GM03348 (cell line): ENCODE data around the gene MEX3A.
"Not testable (repeated sequence)": the region's sequence is repeated elsewhere in the genome, so short reads cannot be mapped to it uniquely, and the experiment has no call there.

Source experiments
- DNase-seq: peaks from one replicate; pipeline ENCODE4 v3.0.0; 2012; ENCODE audit warnings: low spot score

Gene MEX3A

GRCh38 chr1:156078728-156079127 lies 3.5 kb downstream of the MEX3A start:
- no peak for DNase-seq

GRCh38 chr1:156077430-156077760 lies 4.9 kb downstream of the MEX3A start:
- DNase-seq, result no peak

- no peak for DNase-seq
These were observed 5.4 kb downstream of the MEX3A start for GRCh38 chr1:156076609-156077429.

- DNase-seq, result no peak
These were observed 6.5 kb downstream of the MEX3A start for GRCh38 chr1:156075775-156076204.

- no peak for DNase-seq
These were observed 7.1 kb downstream of the MEX3A start for GRCh38 chr1:156075162-156075561.

GRCh38 chr1:156074661-156075060 lies 7.6 kb downstream of the MEX3A start:
- DNase-seq, result no peak

GRCh38 chr1:156073740-156074139 lies 8.5 kb downstream of the MEX3A start:
- no peak for DNase-seq

GRCh38 chr1:156073110-156073687 lies 9.1 kb downstream of the MEX3A start:
- no peak for DNase-seq

- DNase-seq, result no peak
These were observed 10.0 kb downstream of the MEX3A start for GRCh38 chr1:156072251-156072650.

- not testable (repeated sequence) for DNase-seq
These were observed 10.9 kb downstream of the MEX3A start for GRCh38 chr1:156071332-156071816.

- DNase-seq, result no peak
These were observed 11.7 kb downstream of the MEX3A start for GRCh38 chr1:156070548-156070947.

- no peak for DNase-seq
These were observed 12.5 kb downstream of the MEX3A start for GRCh38 chr1:156069490-156070455.

- no peak for DNase-seq
These were observed 15.0 kb downstream of the MEX3A start for GRCh38 chr1:156067262-156067661.

- DNase-seq, result no peak
These were observed 16.4 kb downstream of the MEX3A start for GRCh38 chr1:156065871-156066270.

GRCh38 chr1:156065212-156065611 lies 17.1 kb downstream of the MEX3A start:
- DNase-seq, result no peak

GRCh38 chr1:156064615-156065014 lies 17.6 kb downstream of the MEX3A start:
- no peak for DNase-seq

GRCh38 chr1:156063997-156064285 lies 18.3 kb downstream of the MEX3A start:
- no peak for DNase-seq

- DNase-seq, result peak; percentile 28
These were observed 20.1 kb downstream of the MEX3A start for GRCh38 chr1:156062189-156062588.

GRCh38 chr1:156060937-156061636 lies 21.2 kb downstream of the MEX3A start, which contains the start of gene RAB25:
Gene RAB25 (plus strand): TSS chr1:156061160. CDS start chr1:156061401, 241 bp downstream.
- DNase-seq, result no peak

- no peak for DNase-seq
These were observed 25.9 kb downstream of the MEX3A start for GRCh38 chr1:156056326-156056849.

GRCh38 chr1:156055281-156056048 lies 26.8 kb downstream of the MEX3A start:
- DNase-seq, result no peak
